OCI-LY1 (cell line): ENCODE data around the gene CCDC86.

Source experiments
- CTCF ChIP-seq: fragments of 200-600 bp; sonication (generic), shearing (Covaris generic); IDR thresholded peaks from 2 replicates; pipeline ENCODE4 v1.5.1; 2017; ENCODE audit warnings: mild to moderate bottlenecking, antibody characterized with exemption, low read length, moderate library complexity, mixed read lengths
- EZH2 ChIP-seq: fragments of 200-600 bp; sonication (generic), shearing (Covaris generic); IDR thresholded peaks from 2 replicates; pipeline ENCODE4 v1.8.0; 2017; ENCODE audit warnings: borderline replicate concordance, mixed run types, mild to moderate bottlenecking, antibody characterized with exemption, low read length, moderate library complexity, mixed read lengths

GRCh38 chr11:60862171-60862570 is 20.3 kb downstream of the CCDC86 start:
- no peak for TF ChIP-seq CTCF
- TF ChIP-seq EZH2: no peak
